ENCODE measurements around the gene XRCC2.
"Not testable (repeated sequence)": the region's sequence is repeated elsewhere in the genome, so short reads cannot be mapped to it uniquely, and the experiment has no call there.

Gene XRCC2

DNA sequence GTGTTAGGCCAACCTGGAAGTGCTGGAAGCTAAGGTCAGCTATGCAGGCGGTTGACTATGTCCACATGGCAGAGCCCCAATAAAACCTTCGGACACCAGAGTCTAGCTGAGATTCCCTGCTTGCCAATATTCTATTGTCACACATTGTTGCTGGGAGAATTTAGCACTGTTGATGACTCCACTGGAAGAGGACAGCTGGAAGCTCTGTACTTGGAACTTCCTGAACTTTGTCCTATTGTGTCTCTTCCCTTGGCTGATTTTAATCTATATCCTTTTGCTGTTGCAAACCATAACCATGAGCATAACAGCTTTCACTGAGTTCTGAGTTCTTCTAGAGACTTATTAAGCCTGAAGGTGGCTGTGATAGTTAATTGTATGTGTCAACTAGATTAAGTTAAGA is 12.0 kb downstream of the XRCC2 start:
- no peak for DNase-seq

DNA sequence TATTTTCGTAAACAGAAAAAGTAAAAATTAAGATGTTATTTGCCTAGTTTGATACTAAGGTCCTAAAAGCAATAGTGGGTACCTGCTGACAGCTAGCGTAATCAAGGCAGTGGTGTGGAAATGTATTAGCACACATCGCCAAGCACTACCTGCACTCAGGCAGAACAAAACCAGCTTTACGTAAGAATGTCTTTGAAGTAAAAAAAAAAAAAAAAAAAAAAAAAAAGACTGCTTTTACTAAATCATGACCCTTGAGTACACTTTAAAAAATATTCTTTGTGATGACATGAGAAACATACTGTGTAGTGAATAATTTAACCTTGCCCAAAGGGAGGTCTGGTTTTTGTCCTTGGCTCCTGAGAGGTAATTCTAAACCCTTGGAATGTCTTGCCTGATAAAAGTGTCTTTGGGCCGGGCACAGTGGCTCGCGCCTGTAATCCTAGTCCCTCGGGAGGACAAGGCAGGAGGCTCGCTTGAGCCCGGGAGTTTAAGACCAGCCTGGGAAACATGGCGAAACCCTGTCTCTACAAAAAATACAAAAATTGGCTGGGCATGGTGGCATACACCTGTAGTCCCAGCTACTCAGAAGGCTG is 12.7 kb downstream of the XRCC2 start:
- DNase-seq = no peak

DNA sequence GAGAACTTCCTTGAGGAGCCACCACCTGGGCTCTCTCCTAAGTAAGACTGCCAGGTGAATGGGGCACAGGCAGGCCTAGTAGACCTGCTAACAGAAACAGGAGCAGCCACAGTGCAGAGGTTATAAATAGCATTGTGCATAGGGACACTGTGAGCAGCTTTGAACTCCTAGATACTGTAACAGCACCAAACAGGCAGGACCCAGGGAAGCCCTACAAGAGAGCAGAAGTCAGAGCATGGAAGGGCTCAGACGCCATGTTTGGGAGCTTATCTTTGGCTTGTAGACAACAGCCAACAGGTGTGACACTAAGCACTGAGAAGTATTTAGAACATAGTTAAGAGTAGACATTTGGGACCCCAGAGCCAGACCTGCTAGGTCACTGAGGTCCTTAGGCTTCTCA is 14.5 kb downstream of the XRCC2 start:
- DNase-seq = no peak

DNA sequence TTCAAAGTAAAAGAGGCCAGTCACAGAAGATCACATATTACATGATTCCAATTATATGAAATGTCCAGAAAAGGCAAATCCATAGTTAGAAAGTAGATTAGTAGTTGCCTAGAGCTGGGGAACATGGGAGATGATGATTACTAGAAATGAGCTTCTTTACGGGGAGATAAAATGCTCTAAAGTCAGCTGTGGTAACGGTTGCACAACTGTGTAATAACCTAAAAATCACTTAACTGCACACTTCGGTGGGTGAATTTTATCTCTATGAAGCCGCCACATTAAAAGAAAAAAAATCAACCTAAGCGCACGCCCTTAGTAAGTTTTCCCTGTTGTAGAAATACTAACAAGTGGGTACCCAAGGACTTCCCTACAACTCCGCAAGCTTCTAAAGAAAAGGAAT is 15.9 kb downstream of the XRCC2 start:
- no peak for DNase-seq

DNA sequence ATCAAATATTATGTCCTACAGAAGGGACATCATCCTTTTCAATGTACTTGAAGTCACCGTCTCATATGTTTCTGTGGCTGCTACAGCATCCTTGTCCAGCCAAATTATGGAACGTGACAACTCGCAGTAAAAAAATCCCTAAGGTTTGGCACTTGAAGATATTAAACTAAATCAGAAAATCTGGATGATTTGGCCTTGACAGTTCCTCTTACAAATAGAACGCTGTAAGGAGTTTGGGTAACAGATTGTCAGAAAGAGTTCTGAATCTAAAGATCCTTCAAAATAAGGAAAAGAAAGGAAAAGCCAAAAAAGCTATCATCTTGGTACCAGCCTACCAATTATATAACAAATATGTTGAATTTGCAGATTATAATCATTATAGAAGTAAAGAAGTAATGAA is 21.0 kb downstream of the XRCC2 start:
- no peak for DNase-seq

DNA sequence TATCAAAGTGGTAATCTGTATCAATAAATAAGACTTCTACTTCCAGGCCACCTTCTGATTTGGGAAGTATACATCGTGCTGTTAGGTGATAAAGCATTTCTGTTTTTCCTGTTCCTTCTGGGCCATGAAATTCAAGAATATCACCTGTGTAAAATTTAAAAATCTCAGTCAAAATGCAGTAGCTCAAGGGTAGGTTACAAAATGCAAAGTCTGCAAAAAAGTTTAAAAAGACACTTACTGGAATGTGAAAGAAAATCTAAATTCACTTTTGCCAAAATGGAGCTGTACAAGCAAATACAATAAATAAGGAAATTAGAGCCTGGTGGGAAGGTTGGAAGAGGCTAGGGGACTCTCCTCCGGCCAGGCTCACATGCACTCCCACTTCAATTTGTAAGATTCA is 26.7 kb downstream of the XRCC2 start:
- no peak for DNase-seq

DNA sequence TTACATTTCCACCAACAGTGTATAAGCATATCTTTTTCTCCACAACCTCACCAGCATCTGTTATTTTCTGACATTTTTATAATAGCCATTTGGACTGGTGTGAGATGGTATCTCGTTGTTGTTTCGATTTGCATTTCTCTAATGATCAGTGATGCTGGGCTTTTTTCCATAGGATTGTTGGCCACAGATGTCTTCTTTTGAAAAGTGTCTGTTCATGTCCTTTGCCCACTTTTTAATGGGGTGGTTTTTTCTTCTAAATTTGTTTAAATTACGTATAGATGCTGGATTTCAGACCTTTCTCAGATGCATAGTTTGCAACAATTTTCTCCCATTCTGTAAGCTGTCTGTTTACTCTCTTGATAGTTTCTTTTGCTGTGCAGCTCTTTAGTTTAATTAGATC is 28.9 kb downstream of the XRCC2 start:
- DNase-seq = no peak

DNA sequence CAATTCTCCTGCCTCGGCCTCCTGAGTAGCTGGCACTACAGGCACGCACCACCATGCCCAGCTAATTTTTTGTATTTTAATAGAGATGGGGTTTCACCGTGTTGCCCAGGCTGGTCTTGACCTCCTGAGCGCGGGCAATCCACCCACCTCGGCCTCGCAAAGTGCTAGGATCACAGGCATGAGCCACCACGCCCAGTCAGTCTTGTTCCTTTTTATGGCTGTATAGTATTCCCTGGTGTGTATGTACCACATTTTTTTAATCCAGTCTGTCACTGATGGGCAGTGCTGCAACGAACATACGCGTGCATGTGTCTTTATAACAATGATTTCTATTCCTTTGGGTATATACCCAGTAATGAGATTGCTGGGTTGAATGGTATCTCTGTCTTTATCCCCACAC is 29.4 kb downstream of the XRCC2 start:
- not testable (repeated sequence) for DNase-seq

DNA sequence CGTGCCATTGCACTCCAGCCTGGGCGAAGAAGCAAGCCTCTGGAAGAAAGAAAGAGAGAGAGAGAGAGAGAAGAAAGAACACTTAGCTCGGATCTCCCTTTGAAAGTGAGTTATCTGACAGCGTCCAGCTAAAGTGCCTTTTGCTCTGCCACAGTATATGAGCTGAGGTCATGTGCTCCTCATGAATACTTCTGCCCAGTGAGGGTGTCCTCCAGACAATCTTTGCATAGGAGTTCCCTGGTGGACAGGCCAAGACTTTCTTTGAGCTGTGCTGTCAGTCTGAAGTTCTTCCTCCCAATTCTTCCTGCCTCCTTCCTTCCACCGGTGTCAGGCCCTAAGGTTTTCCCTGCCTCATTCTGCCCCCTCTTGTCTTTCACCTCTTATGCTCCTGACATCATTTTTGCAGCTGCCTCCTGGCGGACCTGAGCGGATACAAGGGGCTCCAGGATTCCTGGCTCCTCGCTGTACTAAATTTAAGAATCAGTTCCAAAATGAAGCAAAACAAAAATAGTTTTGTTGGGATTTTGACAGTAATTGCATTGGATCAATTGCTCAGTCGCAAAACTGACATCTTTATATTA is 31.9 kb downstream of the XRCC2 start:
- no peak for DNase-seq

DNA sequence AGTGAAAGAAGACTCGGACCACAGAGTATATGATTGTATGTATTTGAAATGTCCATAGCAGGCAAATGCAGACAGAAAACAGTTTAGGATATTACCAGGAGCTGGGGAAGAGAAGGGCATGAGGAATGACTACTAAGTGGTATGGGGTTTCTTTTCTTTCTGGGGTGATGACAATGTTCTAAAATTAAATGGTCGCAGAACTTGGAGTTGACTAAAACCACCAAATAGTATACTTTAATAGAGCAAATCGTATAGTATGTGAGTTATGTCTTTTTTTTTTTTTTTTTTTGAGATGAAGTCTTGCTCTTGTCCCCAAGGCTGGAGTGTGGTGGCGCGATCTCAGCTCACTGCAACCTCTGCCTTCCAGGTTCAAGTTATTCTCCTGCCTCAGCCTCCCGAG is 34.6 kb downstream of the XRCC2 start:
- no peak for DNase-seq

DNA sequence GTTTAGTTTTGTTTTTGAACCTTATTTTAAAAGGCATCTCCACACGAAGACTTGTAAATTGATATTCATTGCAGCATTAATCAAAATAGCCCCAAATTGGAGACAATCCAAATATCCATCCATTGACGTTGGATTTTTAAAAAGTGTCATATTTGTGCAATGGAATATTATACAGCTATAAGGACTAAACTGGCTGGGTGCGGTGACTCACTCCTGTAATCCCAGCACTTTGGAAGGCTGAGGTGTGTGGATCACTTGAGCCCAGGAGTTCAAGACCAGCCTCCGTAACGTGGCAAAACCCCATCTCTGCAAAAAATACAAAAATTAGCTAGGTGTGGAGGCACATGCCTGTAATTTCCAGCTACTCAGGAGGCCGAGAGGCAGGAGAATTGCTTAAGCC is 35.1 kb downstream of the XRCC2 start:
- DNase-seq = no peak

DNA sequence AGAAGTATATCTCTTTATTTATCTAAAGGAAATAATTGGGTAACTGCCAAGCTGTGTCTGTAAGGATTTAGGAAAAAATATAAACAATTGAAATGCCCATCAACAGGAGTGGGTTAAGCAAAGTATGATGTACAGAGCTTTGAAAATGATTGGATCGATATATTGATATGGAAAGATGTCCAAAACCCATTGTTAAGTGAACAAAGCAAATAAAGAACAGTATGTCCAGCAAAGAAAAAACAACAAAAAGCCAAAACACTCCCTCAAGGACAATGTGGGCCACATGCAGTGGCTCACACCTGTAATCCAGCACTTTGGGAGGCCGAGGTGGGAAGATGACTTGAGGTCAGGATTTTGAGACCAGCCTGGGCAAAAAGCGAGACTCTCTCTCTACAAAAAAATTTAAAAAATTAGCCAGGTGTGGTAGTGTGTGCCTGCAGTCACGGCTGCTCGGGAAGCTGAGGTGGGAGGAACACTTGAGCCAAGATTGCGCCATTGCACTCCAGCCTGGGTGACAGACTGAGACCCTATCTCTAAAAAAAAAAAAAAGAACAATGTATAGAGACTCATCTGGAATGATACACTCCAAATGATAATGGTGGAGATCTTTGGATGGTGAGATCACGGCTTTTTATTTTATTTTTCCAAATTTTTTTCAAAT is 37.9 kb downstream of the XRCC2 start:
- no peak for DNase-seq

DNA sequence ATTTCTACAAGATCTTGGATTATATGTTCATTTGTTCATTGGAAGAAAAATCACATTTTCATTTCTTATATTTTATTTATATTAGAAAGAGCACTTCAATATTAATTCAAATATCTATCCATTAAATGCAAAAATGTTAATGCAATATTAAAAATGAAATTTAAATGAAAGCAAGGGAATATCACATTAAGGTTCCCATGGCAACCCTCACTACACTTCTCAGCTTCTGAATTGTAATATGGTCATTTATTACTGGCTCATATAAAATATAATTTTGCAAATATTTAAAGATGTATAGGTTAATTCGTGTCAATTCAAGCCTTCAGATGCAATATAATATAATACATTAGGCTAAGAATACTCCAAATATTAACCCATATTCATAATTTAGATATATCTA is 38.8 kb downstream of the XRCC2 start:
- DNase-seq = no peak

DNA sequence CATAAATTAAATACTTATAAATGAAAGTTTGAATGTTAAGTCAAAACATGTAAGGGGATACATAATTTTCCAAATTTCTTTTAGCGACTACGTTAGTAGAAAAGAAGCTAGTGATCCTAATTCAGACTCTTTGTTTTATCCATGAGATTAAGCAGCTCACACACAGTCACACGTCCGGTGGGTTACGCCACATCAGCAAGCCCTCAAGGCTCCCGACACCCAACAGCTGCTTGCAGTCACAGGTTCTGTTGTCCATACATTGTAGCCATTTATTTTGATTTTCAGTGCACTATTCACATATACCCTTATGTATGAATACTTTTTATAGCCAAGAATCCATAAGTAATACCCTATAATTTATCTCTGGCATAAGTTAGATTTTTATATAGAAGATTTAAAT is 39.5 kb downstream of the XRCC2 start:
- DNase-seq = no peak

DNA sequence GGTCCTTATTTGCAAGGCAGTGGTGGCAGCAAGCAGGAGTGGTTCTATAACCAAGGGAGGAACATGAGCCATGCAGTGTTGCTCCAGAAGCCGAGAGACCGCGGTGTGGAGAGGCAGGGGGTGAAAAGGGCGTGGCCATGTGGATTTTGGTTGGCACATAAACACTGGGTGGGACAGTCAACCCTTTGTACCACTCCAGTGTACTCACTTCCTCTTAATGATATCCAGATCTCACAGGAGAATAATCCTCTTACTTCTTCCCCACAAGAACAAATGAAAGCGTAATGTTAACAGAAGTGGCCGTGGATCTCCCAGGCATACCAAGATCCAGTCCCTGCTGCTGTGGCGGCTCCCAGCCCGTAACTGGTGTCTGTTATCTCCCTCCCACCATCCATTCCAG is 42.4 kb downstream of the XRCC2 start:
- DNase-seq = no peak

DNA sequence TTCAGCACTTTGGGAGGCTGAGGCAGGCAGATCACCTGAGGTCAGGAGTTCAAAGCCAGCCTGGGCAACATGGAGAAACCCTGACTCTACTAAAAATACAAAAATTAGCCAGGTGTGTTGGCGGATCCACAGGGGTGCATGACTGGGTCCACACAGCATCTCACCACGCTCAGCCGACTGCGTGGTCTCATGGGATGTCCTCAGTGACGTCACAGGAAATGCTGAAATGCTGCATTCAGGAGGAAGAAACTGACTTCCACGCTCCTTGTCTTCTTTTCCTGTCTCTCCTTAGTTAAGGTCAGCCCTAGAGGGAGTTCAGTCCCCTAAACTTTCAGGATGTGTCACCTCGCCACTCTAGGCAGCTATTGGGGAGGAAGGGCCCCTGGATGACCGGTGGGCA is 42.9 kb downstream of the XRCC2 start:
- no peak for DNase-seq

DNA sequence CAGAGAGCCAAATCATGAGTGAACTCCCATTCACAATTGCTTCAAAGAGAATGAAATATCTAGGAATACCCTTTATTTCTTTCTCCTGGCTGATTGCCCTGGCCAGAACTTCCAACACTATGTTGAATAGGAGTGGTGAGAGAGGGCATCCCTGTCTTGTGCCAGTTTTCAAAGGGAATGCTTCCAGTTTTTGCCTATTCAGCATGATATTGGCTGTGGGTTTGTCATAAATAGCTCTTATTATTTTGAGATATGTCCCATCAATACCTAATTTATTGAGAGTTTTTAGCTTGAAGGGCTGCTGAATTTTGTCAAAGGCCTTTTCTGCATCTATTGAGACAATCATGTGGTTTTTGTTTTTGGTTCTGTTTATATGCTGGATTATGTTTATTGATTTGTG is 47.2 kb downstream of the XRCC2 start:
- DNase-seq = not testable (repeated sequence)

DNA sequence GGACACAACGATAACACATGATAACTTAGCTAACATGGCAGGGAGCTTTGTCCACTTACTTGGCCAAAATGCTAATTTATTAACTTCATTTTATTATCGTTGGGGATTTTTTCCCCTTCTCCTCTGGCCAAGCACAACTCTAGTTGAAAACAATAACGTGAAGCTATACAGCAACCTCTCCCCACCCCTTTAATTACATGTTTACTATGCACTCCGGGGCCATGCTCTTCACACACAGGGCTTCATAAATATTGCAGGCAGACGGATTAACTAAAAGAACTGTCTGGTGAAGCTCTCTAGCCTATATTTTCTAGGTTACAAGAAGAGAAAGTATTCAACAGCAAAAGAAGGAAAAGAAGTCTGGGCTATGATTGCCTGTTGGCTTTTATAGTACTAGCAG is 51.7 kb downstream of the XRCC2 start:
- DNase-seq = no peak

DNA sequence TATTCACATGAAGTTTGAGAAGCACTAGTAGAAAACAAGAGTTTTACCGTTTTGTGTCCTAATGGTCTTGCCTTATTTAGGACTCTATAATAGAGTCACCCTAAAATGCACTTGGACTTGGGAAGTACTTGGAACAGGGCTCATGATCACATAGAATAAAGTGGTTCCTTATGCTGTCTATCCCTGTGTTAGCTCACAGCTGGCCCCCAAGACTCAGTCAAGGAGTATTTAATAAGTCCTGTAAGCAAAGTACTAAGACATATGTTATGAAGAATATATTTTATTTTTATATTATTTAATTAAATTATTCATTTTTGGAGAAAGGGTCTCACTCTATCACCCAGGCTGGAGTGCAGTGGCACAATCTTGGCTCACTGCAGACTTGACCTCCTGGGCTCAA is 54.5 kb downstream of the XRCC2 start:
- no peak for DNase-seq

DNA sequence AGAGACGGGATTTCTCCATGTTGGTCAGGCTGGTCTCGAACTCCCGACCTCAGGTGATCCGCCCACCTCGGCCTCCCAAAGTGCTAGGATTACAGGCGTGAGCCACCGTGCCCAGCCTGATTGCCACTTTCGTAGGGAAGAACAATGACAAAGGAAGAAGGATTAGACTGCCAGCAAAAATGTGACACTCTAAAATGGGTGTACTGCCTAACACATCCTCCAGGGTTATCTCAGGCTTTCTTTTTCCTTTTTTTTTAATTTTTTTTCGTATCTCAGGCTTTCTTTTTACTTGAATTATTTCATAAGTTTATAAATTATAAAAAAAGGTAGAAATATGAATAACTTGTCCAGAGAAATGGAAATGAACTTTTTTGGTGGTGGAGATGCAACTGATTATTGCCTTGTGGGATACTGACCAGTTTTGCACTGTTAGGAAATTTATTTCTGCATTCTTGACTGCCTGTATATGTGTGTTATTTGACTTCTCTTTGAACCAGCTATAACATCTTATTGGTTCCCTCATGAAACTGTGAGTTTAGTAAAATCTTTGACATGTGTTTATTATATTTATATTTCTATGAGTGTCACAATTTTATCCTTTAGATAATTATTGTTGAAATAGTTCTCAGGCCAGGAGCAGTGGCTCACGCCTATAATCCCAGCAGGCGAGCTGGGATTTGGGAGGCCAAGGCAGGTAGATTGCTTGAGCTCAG is 56.8 kb downstream of the XRCC2 start:
- no peak for DNase-seq

DNA sequence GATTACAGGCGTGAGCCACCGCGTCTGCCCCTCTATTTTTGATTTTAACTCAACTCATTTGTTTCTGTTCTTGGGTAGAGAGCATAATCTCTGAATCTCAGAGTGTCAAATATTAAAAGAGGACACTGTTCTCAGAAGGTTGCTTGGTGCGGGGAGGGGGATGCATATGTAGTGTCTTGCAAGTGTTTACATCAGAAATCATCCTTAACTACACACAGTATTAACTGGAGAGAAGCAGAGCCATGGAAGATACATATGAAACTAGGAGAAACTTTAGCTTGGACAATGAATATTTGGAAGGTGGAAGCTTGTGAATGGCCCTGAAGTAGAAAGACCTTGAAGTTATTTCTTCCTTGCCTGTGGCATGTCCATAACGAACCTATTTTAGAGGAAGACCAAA is 57.5 kb downstream of the XRCC2 start:
- no peak for DNase-seq

DNA sequence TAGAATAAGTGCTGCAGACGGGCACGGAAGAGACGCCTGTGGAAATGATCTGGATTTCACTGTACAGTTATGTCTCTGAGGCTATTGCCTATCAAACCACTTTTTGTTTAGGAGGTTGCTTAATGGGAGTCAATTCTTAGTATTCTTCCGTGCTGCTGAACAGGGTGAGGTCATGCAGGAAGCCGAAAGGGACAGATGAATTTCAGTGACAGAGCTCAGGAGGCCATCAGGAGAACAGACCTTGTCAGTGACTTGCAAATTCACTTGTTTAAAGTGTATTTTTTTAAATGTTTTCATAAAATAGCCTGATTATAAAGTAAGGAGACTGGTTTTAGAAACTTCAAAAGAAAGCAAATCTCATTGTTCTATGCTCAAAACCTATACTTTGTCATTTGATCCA is 58.9 kb downstream of the XRCC2 start:
- DNase-seq = no peak

DNA sequence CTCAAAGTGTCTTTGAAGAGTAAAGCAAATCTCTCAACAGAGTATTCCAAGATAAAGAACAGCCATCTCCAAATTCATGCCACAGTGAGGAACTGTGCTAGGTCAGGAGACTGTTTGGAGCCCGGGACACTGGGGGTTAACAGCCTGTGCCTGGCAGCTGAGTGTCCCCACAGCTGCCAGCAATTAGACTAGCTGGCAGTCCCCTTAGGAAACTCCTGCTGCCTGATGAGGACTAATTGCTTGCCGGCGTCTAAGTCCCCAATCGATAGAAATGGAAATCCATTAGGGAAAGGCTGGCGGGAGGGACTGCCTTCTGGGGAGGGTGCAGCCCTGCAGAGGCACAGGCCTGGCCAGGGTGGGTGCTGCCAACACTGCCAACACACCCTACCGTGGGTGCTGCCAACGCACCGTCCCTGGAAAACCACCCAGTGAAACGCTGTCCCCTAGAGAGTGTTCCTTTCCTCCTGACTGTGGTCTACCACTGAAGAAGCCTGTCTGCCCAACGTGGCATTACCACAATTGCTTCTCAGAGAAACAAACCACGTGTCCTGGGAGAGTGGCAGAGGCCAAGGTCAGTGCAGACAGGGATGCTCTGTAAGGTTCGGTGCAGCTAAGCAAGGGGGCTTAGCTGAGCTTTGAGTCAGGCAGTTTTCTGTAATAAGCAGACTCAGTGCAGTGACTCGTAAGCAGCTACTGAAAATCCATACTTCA is 60.8 kb downstream of the XRCC2 start:
- no peak for DNase-seq

DNA sequence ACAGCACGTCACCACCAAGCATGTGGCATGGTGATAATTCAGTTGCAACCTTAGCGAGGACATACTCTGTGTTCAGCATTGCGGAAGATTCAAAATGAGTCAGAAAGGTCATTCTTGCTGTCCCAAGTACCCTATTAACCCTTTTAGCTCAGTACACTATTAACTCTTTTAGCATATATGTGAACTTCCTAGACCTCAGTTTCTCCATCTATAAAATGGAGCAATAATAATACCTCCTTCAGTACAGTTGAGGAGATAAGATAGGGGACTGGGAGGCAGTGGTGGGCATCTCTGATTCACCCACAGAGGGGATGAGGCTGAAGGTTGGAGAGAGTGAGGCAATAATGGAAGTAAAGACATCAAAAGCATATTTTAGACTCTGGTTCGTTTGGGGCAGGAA is 67.3 kb downstream of the XRCC2 start:
- DNase-seq = no peak
